ENCODE measurements around the gene RXFP1. TPM values are rescaled to one million over a fixed set of nuclear protein-coding genes. Genes with fewer than 3 reads are reported as not detected.

Gene RXFP1
- total and polyA plus RNA-seq, 2 experiments from 2014 or later = not detected

DNA sequence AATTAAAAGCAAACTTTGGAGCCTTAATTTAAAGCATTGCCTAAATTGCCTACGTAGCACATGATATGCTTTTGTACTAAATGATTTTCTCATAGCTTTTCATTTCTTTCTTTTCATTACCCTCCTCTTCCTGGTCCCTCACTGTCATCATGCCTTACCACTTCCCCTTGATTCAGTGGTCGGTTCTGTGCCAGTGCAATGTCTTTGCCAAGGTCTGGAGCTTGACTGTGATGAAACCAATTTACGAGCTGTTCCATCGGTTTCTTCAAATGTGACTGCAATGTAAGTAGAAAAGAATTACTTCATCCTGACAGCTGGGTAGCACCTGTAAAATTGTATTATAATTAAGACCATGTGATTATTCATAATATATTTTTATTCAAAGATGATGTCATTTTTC, 77.5 kb downstream of the RXFP1 start:
- TF ChIP-seq EZH2phosphoT487 (IDR thresholded peaks at IDR 0.05; ENCODE audit: low read depth, severe bottlenecking, unreplicated experiment) (no peak), EZH2 (IDR thresholded peaks at IDR 0.05; ENCODE audit: borderline replicate concordance) (no peak)
- TF ChIP-seq, protein P1, sequence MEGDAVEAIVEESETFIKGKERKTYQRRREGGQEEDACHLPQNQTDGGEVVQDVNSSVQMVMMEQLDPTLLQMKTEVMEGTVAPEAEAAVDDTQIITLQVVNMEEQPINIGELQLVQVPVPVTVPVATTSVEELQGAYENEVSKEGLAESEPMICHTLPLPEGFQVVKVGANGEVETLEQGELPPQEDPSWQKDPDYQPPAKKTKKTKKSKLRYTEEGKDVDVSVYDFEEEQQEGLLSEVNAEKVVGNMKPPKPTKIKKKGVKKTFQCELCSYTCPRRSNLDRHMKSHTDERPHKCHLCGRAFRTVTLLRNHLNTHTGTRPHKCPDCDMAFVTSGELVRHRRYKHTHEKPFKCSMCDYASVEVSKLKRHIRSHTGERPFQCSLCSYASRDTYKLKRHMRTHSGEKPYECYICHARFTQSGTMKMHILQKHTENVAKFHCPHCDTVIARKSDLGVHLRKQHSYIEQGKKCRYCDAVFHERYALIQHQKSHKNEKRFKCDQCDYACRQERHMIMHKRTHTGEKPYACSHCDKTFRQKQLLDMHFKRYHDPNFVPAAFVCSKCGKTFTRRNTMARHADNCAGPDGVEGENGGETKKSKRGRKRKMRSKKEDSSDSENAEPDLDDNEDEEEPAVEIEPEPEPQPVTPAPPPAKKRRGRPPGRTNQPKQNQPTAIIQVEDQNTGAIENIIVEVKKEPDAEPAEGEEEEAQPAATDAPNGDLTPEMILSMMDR (IDR thresholded peaks at IDR 0.05; ENCODE audit: poor library complexity) = no peak
- H3K4me2 ChIP-seq = no peak overlapping the region
- H3K9me2 ChIP-seq (replicated peaks; ENCODE audit: insufficient read depth) = no peaks in the 10 kb centered on the region
- H3K27me3 ChIP-seq = no peaks in the 10 kb centered on the region
- no peak overlapping the region for H2AFZ ChIP-seq
- H3K27ac ChIP-seq = no peak overlapping the region
- no peaks in the 10 kb centered on the region for H3K9me3 ChIP-seq (ENCODE audit: low read depth)
- no peak overlapping the region for H3K4me3 ChIP-seq
- 86% methylated on average over 4 of the region's 4 CpGs for WGBS (ENCODE audit: low lambda C conversion rate, missing lambda C conversion rate)
- no peak for DNase-seq (ENCODE audit: low spot score)
- no peaks in the 10 kb centered on the region for H3K79me2 ChIP-seq
- no peaks in the 10 kb centered on the region for H4K20me1 ChIP-seq (ENCODE audit: insufficient read depth, poor library complexity, severe bottlenecking)
- no peaks in the 10 kb centered on the region for H3K36me3 ChIP-seq (replicated peaks; ENCODE audit: insufficient read depth, low read depth)
- H3K4me1 ChIP-seq (ENCODE audit: insufficient read depth) = no peaks in the 10 kb centered on the region

DNA sequence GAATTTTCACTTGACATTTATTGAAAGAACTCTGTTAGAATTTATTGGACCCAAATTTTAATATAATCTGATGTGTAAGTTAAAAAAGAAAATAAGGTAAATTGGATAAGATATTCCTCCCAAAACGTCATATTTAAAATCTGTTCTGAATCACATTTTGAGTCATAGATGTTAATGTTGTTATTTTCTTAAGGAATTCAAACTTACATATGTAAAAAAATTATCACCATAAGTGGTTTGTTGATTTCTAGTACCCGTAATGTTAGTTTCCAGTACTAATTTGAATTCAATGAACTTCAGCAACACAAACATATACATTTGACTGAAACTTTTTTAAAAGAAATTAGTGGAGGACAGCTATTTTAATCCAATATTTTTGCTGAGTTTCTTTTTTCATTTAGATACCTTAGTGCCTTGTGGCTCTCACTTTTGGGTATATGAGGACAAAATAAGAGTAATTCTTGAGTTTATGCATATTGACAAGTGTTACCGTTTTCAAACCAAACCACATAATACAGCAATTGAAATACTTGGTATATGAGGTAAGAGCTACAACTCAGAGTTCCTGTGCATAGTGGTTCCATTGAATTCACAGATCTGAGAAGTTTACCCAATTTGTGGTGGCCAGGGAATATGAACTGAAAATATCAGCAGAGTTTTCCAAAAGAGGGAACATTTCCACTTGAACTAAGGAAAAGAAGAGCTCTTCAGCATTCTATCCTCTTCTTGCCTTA, 78.2 kb downstream of the RXFP1 start:
- 81% methylated on average over 3 of the region's 3 CpGs for WGBS (ENCODE audit: low lambda C conversion rate, missing lambda C conversion rate)
- H3K4me1 ChIP-seq (ENCODE audit: insufficient read depth) = no peaks in the 10 kb centered on the region
- no peaks in the 10 kb centered on the region for H3K9me3 ChIP-seq (ENCODE audit: low read depth)
- no peak overlapping the region for H3K4me3 ChIP-seq
- H3K36me3 ChIP-seq (replicated peaks; ENCODE audit: insufficient read depth, low read depth) = no peaks in the 10 kb centered on the region
- H3K27ac ChIP-seq = no peak overlapping the region
- H3K79me2 ChIP-seq = no peaks in the 10 kb centered on the region
- no peak for DNase-seq (ENCODE audit: low spot score)
- no peak overlapping the region for H3K4me2 ChIP-seq
- H4K20me1 ChIP-seq (ENCODE audit: insufficient read depth, poor library complexity, severe bottlenecking) = no peaks in the 10 kb centered on the region
- TF ChIP-seq EZH2 (IDR thresholded peaks at IDR 0.05; ENCODE audit: borderline replicate concordance) = no peak
- TF ChIP-seq EZH2phosphoT487 (IDR thresholded peaks at IDR 0.05; ENCODE audit: low read depth, severe bottlenecking, unreplicated experiment) = no peak
- TF ChIP-seq, protein P1 (IDR thresholded peaks at IDR 0.05; ENCODE audit: poor library complexity) = no peak
- no peaks in the 10 kb centered on the region for H3K9me2 ChIP-seq (replicated peaks; ENCODE audit: insufficient read depth)
- no peaks in the 10 kb centered on the region for H3K27me3 ChIP-seq
- no peak overlapping the region for H2AFZ ChIP-seq

DNA sequence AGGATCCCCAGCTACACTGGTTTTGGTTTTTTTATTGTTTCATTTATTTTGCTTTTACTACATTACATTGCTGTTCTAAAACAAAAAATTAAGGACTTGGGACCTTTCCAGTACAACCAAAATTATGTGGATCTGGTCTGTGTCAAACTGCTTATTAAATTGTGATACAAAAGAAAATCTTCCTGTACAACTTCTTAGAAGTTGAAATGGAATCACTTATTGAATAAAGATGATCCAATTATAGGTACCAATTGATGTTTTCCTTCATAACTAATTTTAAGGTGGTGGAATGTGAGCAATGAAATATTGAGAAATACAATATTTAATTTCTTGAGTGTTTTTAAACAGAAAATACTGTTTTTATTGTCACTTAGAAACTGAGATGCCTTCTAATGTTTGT, 82.7 kb downstream of the RXFP1 start:
- Histone ChIP-seq H3K79me2 (no peaks in the 10 kb centered on the region), H3K36me3 (replicated peaks; ENCODE audit: insufficient read depth, low read depth) (no peaks in the 10 kb centered on the region), H3K9me2 (replicated peaks; ENCODE audit: insufficient read depth) (no peaks in the 10 kb centered on the region), H2AFZ (no peak overlapping the region), H3K27ac (no peak overlapping the region), H4K20me1 (ENCODE audit: insufficient read depth, poor library complexity, severe bottlenecking) (no peaks in the 10 kb centered on the region), H3K4me2 (no peak overlapping the region), H3K9me3 (ENCODE audit: low read depth) (no peaks in the 10 kb centered on the region), H3K4me3 (no peak overlapping the region), H3K27me3 (no peaks in the 10 kb centered on the region), H3K4me1 (ENCODE audit: insufficient read depth) (no peaks in the 10 kb centered on the region)
- DNase-seq (ENCODE audit: low spot score) = no peak
- no peak for TF ChIP-seq EZH2phosphoT487 (IDR thresholded peaks at IDR 0.05; ENCODE audit: low read depth, severe bottlenecking, unreplicated experiment)
- no peak for TF ChIP-seq EZH2 (IDR thresholded peaks at IDR 0.05; ENCODE audit: borderline replicate concordance)
- TF ChIP-seq, protein P1 (IDR thresholded peaks at IDR 0.05; ENCODE audit: poor library complexity) = no peak
